SW480 (cell line): ENCODE measurements around the gene C6orf132.
"Not testable (repeated sequence)": the region's sequence is repeated elsewhere in the genome, so short reads cannot be mapped to it uniquely, and the experiment has no call there.

Experiments used
- DNase-seq: peaks from one replicate; pipeline ENCODE4 v3.0.0-alpha.2; 2016; ENCODE audit warnings: low spot score

Gene C6orf132

GRCh38 chr6:42159431-42160024 lies 17.1 kb upstream of the C6orf132 start:
- no peak for DNase-seq

GRCh38 chr6:42158631-42159030 lies 16.2 kb upstream of the C6orf132 start:
- DNase-seq = no peak

GRCh38 chr6:42158011-42158410 lies 15.6 kb upstream of the C6orf132 start:
- DNase-seq = no peak

GRCh38 chr6:42156638-42157037 lies 14.2 kb upstream of the C6orf132 start:
- no peak for DNase-seq

- no peak for DNase-seq
Measured at GRCh38 chr6:42155293-42155692, 12.9 kb upstream of the C6orf132 start.

- no peak for DNase-seq
Measured at GRCh38 chr6:42154461-42155209, 12.2 kb upstream of the C6orf132 start.

- no peak for DNase-seq
Measured at GRCh38 chr6:42153921-42154320, 11.5 kb upstream of the C6orf132 start.

GRCh38 chr6:42152528-42153213 lies 10.3 kb upstream of the C6orf132 start:
- not testable (repeated sequence) for DNase-seq

GRCh38 chr6:42152024-42152423 lies 9.6 kb upstream of the C6orf132 start:
- no peak for DNase-seq

- DNase-seq = no peak
Measured at GRCh38 chr6:42150254-42150653, 7.8 kb upstream of the C6orf132 start.

GRCh38 chr6:42148058-42148457 lies 5.6 kb upstream of the C6orf132 start:
- DNase-seq = no peak

- no peak for DNase-seq
Measured at GRCh38 chr6:42147138-42147562, 4.7 kb upstream of the C6orf132 start.

- no peak for DNase-seq
Measured at GRCh38 chr6:42141603-42142117, 760 bp downstream of the C6orf132 start.

- no peak for DNase-seq
Measured at GRCh38 chr6:42140756-42141602, 1.4 kb downstream of the C6orf132 start.

- peak; percentile 42 for DNase-seq
Measured at GRCh38 chr6:42140032-42140431, 2.4 kb downstream of the C6orf132 start.

- no peak for DNase-seq
Measured at GRCh38 chr6:42138630-42139619, 3.5 kb downstream of the C6orf132 start.

- no peak for DNase-seq
Measured at GRCh38 chr6:42138190-42138589, 4.2 kb downstream of the C6orf132 start.

GRCh38 chr6:42137194-42137753 lies 5.1 kb downstream of the C6orf132 start:
- no peak for DNase-seq

GRCh38 chr6:42136508-42137193 lies 5.8 kb downstream of the C6orf132 start:
- DNase-seq = peak; percentile 87

- DNase-seq = no peak
Measured at GRCh38 chr6:42135722-42136121, 6.7 kb downstream of the C6orf132 start.
